Thyroid gland (tissue), 4 donors: ENCODE measurements around the gene CUL4A. TPM values are rescaled to one million over a fixed set of nuclear protein-coding genes. Genes with fewer than 3 reads are reported as not detected.

Experiments
- DNase-seq, 2 donors: peaks; one replicate each; pipeline ENCODE4 v3.0.0-alpha.2; 2019
- H3K27ac ChIP-seq, 3 donors: fragments of 200-600 bp; sonication (generic); 1 replicate in 2 of 3; 2 replicates in 1 of 3; pipeline ENCODE4 v1.5.1; 2016 to 2019; ENCODE audit warnings: mild to moderate bottlenecking in 1 of 3, moderate library complexity in 1 of 3
- H3K27me3 ChIP-seq: fragments of 200-600 bp; sonication (generic); one replicate; pipeline ENCODE4 v1.5.1; 2019
- H3K36me3 ChIP-seq, 2 donors: fragments of 200-600 bp; sonication (generic); one replicate each; pipeline ENCODE4 v1.5.1; 2016 to 2019
- H3K4me1 ChIP-seq, 2 donors: fragments of 200-600 bp; sonication (generic); one replicate each; pipeline ENCODE4 v1.5.1; 2017 to 2019
- H3K4me3 ChIP-seq, 3 donors: fragments of 200-600 bp; sonication (generic); replicated peaks in 1 of 3; 1 replicate in 2 of 3; 2 replicates in 1 of 3; pipeline ENCODE4 v1.5.1; 2016; ENCODE audit warnings: mild to moderate bottlenecking in 1 of 3
- H3K9me3 ChIP-seq: fragments of 200-600 bp; sonication (generic); one replicate; pipeline ENCODE4 v1.5.1; 2017
- POLR2A ChIP-seq, 2 donors: fragments of 450-650 bp; IDR thresholded peaks; one replicate each; pipeline ENCODE4 v1.6.1; 2017; ENCODE audit warnings: antibody characterized with exemption in 2 of 2, mild to moderate bottlenecking in 2 of 2, moderate library complexity in 1 of 2
- WGBS, 2 donors: methylation state at CpG; one replicate each; pipeline ENCODE4 v1.1.5; 2017; 5-methylcytosine and 5-hydroxymethylcytosine counted together
- intact Hi-C: fragments of 100-400 bp; cut with DNase I; formaldehyde crosslinking; loops from one replicate; pipeline ENCODE4 v1.15.1; 2023
- total RNA-seq, 4 donors: library from RNA; depleted of rRNA; stranded (reverse); fragments of >200 nt; gene quantifications; one replicate each; pipeline ENCODE4 v1.2.3, GENCODE V29; 2016
- TF ChIP-seq, protein P1 (sequence below), 6 experiments: fragments of 200-600 bp in 3 of 6; fragments of 450-650 bp in 3 of 6; sonication (generic) in 3 of 6; IDR thresholded peaks; one replicate each; pipeline ENCODE4 v1.5.1; 2016 to 2019; ENCODE audit warnings: antibody characterized with exemption in 6 of 6, mild to moderate bottlenecking in 2 of 6, inconsistent platforms in 1 of 6, moderate library complexity in 1 of 6

The CUL4A gene
- total RNA-seq, 4 donors from 2014 or later: 78.9 to 131 (median 122) TPM

DNA sequence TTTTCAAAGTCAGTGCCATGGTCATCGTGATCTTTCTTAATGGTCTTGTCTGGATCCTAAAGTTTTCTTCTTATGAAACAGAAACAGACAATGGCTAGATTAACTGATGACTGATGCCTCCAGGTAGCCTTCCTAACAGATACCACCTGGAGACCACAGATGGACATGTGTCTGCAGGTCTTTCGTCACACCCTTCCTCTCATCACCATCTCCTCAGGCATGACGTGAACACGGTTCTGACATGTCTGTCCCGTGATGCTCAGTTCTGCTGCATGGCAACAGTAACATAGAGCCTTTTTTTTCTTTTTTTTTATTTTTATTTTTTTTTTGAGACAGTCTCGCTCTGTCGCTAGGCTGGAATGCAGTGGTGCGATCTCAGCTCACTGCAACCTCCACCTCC, 74.5 kb downstream of the CUL4A start:
- WGBS, 2 donors: 76 to 81% methylated on average over 8 of the region's 8 CpGs

DNA sequence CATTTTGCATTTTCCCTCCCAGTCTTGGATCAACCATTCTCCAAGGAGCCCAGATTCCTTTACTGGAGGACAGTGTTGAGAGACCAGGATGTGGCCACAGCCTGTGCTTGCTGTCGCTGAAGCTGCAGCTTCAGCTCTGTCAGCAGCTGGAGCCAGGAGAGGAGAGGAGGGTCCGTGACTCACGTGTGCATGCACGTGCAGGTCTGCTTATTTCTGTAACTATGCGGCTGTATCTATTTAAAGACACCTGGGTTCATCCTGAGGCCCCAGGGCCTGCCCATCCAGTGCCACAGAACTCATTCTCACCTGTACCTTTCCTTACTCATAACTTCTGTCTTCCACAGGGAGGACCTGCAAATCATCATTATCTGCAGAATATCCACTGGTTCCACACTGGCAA, 79.5 kb downstream of the CUL4A start:
- intact Hi-C loops: no loop called here
- no peak overlapping the region for H3K4me3 ChIP-seq
- TF ChIP-seq POLR2A (IDR thresholded peaks at IDR 0.05): no peak
- TF ChIP-seq, protein P1, sequence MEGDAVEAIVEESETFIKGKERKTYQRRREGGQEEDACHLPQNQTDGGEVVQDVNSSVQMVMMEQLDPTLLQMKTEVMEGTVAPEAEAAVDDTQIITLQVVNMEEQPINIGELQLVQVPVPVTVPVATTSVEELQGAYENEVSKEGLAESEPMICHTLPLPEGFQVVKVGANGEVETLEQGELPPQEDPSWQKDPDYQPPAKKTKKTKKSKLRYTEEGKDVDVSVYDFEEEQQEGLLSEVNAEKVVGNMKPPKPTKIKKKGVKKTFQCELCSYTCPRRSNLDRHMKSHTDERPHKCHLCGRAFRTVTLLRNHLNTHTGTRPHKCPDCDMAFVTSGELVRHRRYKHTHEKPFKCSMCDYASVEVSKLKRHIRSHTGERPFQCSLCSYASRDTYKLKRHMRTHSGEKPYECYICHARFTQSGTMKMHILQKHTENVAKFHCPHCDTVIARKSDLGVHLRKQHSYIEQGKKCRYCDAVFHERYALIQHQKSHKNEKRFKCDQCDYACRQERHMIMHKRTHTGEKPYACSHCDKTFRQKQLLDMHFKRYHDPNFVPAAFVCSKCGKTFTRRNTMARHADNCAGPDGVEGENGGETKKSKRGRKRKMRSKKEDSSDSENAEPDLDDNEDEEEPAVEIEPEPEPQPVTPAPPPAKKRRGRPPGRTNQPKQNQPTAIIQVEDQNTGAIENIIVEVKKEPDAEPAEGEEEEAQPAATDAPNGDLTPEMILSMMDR (IDR thresholded peaks at IDR 0.05): no peak
- no peaks in the 10 kb centered on the region for H3K4me1 ChIP-seq
- H3K27me3 ChIP-seq: no peaks in the 10 kb centered on the region
- 50 to 61% methylated on average over 5 of the region's 5 CpGs for WGBS, 2 donors
- no peaks in the 10 kb centered on the region for H3K9me3 ChIP-seq
- no peaks in the 10 kb centered on the region for H3K36me3 ChIP-seq
- no peak overlapping the region for H3K27ac ChIP-seq
- no peak for DNase-seq

More for the DNA sequence above, 74.5 kb downstream of the CUL4A start:
- no peak overlapping the region for H3K27ac ChIP-seq
- no peak for DNase-seq
- TF ChIP-seq POLR2A (IDR thresholded peaks at IDR 0.05): no peak
- TF ChIP-seq, protein P1 (IDR thresholded peaks at IDR 0.05): no peak
- H3K36me3 ChIP-seq: no peaks in the 10 kb centered on the region
- intact Hi-C loops: no loop called here
- H3K9me3 ChIP-seq: no peaks in the 10 kb centered on the region
- H3K4me3 ChIP-seq: no peak overlapping the region
- H3K27me3 ChIP-seq: no peaks in the 10 kb centered on the region
- no peaks in the 10 kb centered on the region for H3K4me1 ChIP-seq

DNA sequence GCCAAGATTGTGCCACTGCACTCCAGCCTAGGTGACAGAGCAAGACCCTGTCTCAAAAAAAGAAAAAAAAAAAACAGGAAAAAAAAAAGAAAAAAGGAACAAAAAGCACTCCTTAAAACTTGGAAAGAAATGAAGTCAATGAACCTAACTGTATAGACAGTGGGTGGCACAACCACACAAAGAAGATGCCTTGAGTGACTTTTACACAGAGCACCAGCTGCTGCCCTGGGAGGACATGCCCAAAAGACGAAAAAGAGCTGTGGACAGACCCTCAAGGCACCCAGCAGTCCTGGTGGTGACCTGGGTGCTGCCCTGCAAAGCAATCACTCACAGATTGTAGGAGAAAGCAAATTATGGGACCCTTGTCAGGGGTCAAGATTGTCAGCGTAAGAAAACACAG, 81.7 kb downstream of the CUL4A start:
- TF ChIP-seq, protein P1 (IDR thresholded peaks at IDR 0.05): no peak
- TF ChIP-seq POLR2A (IDR thresholded peaks at IDR 0.05): no peak
- no peaks in the 10 kb centered on the region for H3K36me3 ChIP-seq
- 57 to 60% methylated on average over 2 of the region's 2 CpGs for WGBS, 2 donors
- no peak overlapping the region for H3K4me3 ChIP-seq
- DNase-seq: no peak
- intact Hi-C loops: loop anchor here (10.0 kb wide), 1 partner anchor 104 kb away; no protein-coding TSS in a partner anchor
- H3K27ac ChIP-seq: no peak overlapping the region
- peaks cover under 1 to 1% of the 10 kb centered on the region in 2 donors for H3K4me1 ChIP-seq
- no peaks in the 10 kb centered on the region for H3K27me3 ChIP-seq
- H3K9me3 ChIP-seq: no peaks in the 10 kb centered on the region

DNA sequence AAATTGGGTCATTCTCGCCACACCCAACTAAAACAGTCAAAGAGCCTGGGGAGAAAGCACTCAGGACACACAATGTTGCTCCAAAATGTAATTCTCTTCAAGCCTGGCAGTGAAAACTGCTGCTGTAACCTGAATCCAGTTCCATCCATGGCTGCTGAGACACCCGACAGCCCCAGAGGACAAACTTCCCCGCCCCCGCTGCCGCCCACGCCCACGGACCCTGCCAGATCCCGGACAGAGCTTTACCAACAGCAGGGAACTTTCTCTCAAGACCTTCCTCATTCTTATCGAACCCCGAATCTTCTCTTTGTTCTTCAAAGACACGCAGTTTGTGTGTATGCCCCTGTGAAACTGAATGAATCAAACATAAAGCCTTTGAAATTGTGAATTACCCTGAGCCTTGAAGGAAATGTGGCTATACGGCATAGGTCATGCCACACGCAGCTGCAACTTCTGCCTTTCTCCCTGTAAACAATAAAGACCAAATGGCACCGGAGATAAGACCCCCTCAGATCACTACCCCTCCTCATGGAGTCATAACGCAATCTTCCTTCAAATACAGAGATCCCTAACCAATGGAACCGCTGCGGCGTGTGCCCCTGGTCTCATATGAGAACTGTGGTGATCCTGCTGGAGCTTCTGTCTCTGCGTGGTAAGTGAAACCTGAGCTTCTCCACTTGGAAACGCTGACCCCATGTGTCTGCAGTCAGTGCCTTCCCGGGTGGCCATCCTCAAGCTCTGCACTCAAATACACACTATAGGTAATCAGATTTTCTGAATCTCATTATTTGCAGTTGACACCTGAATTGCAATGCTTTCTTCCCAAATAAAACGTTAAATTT, 82.8 kb downstream of the CUL4A start:
- intact Hi-C loops: loop anchor here (10.0 kb wide), 1 partner anchor 103 kb away; no protein-coding TSS in a partner anchor
- Histone ChIP-seq H3K4me1 (peaks cover 4% of the 10 kb centered on the region in 2 donors), H3K9me3 (no peaks in the 10 kb centered on the region), H3K27ac (no peak overlapping the region), H3K4me3 (no peak overlapping the region), H3K27me3 (no peaks in the 10 kb centered on the region), H3K36me3 (no peaks in the 10 kb centered on the region)
- 20 to 24% methylated on average over 18 to 22 of the region's 22 CpGs for WGBS, 2 donors
- DNase-seq: peak in 1 of 2 donors; percentile 18
- TF ChIP-seq, protein P1 (IDR thresholded peaks at IDR 0.05): no peak
- TF ChIP-seq POLR2A (IDR thresholded peaks at IDR 0.05): no peak

DNA sequence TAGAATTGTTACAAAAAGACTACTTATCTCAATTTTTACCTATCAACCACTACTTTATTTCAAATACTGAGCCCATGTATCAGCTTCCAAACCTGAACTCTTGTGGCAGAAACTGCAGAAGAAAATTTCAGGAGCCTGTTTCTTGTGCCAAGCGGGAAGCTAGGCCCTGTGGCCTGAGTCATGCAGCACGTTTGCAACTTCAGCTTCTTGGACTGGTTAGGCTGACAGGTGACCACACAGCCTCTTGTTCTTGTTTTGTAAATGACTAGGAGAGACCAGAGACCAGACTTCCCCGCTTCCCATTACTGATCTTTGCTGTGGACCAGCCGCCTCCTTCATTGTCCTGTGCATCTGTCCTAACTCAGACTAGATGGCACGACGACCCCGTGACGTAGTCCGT, 84.3 kb downstream of the CUL4A start:
- H3K4me3 ChIP-seq: no peak overlapping the region
- intact Hi-C loops: loop anchor here (10.0 kb wide), 1 partner anchor 101 kb away; no protein-coding TSS in a partner anchor
- H3K4me1 ChIP-seq: peaks cover 4 to 15% of the 10 kb centered on the region in 2 donors
- DNase-seq: no peak
- no peaks in the 10 kb centered on the region for H3K36me3 ChIP-seq
- H3K27ac ChIP-seq: no peak overlapping the region
- TF ChIP-seq POLR2A (IDR thresholded peaks at IDR 0.05): no peak
- TF ChIP-seq, protein P1 (IDR thresholded peaks at IDR 0.05): no peak
- H3K27me3 ChIP-seq: no peaks in the 10 kb centered on the region
- 77 to 79% methylated on average over 9 of the region's 9 CpGs for WGBS, 2 donors
- no peaks in the 10 kb centered on the region for H3K9me3 ChIP-seq
